ENCODE data around the gene CHRM5.
"Not testable (repeated sequence)": the region's sequence is repeated elsewhere in the genome, so short reads cannot be mapped to it uniquely, and the experiment has no call there.

The CHRM5 gene

GRCh38 chr15:33994005-33994615 lies 25.8 kb downstream of the CHRM5 start:
- peak; percentile 5 for DNase-seq

GRCh38 chr15:33995666-33996065 lies 27.4 kb downstream of the CHRM5 start:
- not testable (repeated sequence) for DNase-seq

- no peak for DNase-seq
These were observed 33.2 kb downstream of the CHRM5 start for GRCh38 chr15:34001536-34001935.

GRCh38 chr15:34006381-34006780 lies 38.1 kb downstream of the CHRM5 start:
- no peak for DNase-seq

- no peak for DNase-seq
These were observed 41.4 kb downstream of the CHRM5 start for GRCh38 chr15:34009656-34010055.

- no peak for DNase-seq
These were observed 42.6 kb downstream of the CHRM5 start for GRCh38 chr15:34010921-34011320.

GRCh38 chr15:34011481-34011880 lies 43.2 kb downstream of the CHRM5 start:
- no peak for DNase-seq

- no peak for DNase-seq
These were observed 44.2 kb downstream of the CHRM5 start for GRCh38 chr15:34012461-34013028.

GRCh38 chr15:34013746-34014145 lies 45.4 kb downstream of the CHRM5 start:
- no peak for DNase-seq

- DNase-seq: no peak
These were observed 46.3 kb downstream of the CHRM5 start for GRCh38 chr15:34014556-34014955.

- DNase-seq: no peak
These were observed 49.8 kb downstream of the CHRM5 start for GRCh38 chr15:34018021-34018645.

- DNase-seq: not testable (repeated sequence)
These were observed 50.4 kb downstream of the CHRM5 start for GRCh38 chr15:34018738-34019137.

GRCh38 chr15:34019369-34019990 lies 51.2 kb downstream of the CHRM5 start:
- DNase-seq: no peak

- DNase-seq: no peak
These were observed 55.6 kb downstream of the CHRM5 start for GRCh38 chr15:34023907-34024306.

- no peak for DNase-seq
These were observed 57.0 kb downstream of the CHRM5 start for GRCh38 chr15:34025252-34025651.

- DNase-seq: no peak
These were observed 59.3 kb downstream of the CHRM5 start for GRCh38 chr15:34027606-34028005.

- no peak for DNase-seq
These were observed 63.9 kb downstream of the CHRM5 start for GRCh38 chr15:34031987-34032760.

- peak; percentile 0 for DNase-seq
These were observed 70.0 kb downstream of the CHRM5 start for GRCh38 chr15:34038023-34038870.

- DNase-seq: peak; percentile 0
These were observed 70.8 kb downstream of the CHRM5 start, which contains the start of gene AVEN for GRCh38 chr15:34038871-34039789. Gene AVEN, minus strand, starts transcription at chr15:34039204. Its CDS starts 158 bp downstream, at chr15:34039046.

GRCh38 chr15:34039790-34040113 lies 71.5 kb downstream of the CHRM5 start:
- no peak for DNase-seq

GRCh38 chr15:34043391-34043790 lies 75.1 kb downstream of the CHRM5 start:
- no peak for DNase-seq

Measured in NCI-H748 treated with DMSO at 0.1 percent for 48 hours (cell line).